GM21723 (cell line): ENCODE results near the gene RAP1A.
A peak's percentile ranks its signal among the peaks of the same experiment; 100 is the strongest.

Experiments
- ATAC-seq: cut with Tn5 transposase; IDR thresholded peaks from one replicate; pipeline ENCODE4 v1.9.1; 2021; ENCODE audit warnings: mild to moderate bottlenecking, moderate library complexity; ENCODE audit not compliant: unreplicated experiment

RAP1A gene

DNA sequence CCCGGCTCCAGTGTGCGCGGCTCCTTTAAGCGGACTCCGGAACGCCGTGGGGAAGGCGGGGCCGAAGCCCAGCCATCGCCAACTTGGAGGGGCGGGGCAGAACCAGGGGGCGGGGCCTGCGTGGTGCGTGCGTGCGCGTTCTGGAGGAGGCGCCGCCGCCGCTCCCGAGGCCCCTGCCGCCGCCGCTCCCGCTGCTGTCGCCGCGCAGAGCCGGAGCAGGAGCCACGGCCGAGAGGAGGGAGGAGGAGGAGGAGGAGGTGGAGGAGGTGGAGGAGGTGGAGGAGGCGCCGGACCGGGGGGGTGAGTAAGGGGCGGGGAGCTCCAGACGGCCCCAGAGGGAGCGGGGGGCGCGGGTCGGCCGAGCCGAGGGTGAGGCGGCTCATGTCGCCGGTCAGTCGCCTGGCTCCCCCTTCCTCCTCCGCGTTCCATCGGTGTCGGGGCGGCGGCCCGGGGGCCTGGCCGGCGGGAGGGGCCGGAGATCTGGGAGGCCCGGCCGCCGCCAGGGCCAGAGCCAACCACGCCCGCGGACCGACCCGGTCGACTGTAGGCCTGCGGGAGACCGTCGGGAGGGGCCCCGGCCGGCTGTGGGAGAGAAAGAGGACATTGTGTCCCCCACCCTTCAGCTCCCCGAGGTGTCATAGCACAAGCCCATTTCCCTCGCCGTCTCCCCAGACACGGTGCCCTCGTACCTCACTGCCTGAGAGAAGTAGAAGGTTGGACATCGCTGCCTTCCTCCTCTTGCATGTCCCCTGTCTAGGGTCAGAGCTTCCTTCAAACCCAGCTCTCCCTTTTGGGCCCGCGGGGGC lies at the start of gene RAP1A:
Gene RAP1A, plus strand, starts transcription at position 155 of the 806 bp plus-strand sequence. CDS start 71,572 bp downstream, outside the sequence.
- peak; percentile 55 for ATAC-seq

DNA sequence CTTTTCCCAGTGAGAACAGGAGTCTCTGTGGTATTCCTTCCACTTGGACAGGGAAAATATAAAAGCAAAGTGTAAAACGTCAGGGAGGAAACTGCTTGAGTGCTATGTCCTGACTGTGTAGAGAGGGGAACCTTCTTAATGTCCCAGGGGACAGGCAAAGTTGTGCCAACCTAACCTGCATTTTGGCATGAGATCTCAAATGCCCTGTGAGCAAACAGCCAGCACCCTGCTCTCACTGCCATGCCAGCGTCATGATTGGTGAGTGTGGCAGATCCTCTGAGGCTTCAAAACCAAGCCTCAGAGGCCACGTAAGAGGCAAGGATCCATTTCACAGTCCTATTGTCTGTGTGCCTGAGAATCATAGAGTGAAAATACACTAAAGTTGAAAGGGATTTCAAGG lies 49.7 kb upstream of the RAP1A start:
- ATAC-seq, result no peak

DNA sequence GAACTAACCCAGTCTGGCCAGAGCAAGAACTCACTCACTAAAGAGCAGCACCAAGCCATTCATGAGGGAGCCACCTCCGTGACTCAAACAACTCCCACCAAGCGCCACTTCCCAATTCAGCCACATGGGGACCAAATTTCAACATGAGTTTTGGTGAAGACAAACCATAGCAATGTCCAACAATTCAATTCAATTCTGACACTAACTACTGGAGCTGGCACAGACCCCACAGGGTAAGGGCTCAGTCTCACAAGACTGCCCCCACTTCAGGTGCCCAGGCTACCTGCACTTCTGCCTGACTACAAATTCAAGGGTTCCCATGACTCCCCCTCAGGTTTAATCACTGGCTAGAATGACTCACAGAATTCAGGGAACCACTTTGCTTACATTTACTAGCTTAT lies 48.8 kb upstream of the RAP1A start:
- no peak for ATAC-seq

DNA sequence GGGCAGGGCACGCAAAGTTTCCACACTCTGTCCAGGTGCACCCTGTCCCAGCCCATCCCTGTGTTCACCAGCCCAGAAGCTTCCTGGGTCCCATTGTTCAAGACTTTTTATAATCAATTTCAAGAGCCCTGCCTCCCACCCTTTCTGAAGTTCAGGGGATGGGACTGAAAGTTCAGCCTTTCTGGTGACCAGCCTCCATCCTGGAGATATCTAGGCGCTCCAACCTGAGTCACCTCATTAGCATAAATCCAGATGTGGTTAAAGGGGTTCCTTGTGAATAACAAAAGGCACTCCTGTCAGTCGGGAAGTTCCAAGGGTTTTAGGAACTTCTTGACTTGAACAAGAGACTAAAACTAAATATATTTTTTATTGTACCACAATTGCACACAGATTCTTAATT lies 48.4 kb upstream of the RAP1A start:
- ATAC-seq, result no peak

DNA sequence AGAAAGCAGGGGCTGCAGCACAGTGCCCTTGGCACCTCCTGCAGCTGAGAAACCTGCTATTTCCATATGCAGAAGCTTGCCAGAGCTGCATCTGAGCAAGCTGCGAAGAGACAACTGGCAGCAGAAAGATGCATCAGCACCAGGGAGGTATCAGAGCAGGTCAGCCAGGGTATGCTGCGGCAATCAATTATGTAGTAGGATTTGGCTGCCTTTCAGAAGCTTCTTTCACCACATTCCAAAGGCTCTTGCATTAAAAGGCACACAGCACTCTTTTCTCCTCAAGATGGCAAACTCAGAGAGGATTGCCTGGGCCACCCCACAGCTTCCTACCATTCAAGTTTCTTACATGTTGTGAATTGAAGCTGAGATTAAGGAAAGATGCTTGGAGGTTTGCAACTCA lies 47.6 kb upstream of the RAP1A start:
- no peak for ATAC-seq

DNA sequence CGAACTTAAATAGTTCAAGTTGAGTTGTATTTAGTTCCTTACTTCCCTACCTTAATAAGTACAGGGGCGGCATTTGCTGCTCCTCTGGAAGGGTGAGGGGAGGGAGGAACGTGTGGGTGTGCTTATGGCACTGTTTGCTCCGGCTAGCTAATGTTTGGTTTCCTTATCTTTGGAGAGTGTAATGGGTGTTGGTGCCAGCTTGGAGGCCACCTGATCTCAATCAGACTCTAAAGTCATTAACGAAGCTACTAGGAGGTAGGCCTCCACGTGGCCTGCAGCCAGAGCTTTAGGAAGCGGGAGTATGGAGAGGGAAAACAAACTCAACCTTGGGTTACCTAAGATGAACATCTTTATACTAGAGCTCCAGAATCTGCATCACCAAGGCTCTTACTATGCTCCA lies 43.0 kb upstream of the RAP1A start:
- ATAC-seq, result no peak

DNA sequence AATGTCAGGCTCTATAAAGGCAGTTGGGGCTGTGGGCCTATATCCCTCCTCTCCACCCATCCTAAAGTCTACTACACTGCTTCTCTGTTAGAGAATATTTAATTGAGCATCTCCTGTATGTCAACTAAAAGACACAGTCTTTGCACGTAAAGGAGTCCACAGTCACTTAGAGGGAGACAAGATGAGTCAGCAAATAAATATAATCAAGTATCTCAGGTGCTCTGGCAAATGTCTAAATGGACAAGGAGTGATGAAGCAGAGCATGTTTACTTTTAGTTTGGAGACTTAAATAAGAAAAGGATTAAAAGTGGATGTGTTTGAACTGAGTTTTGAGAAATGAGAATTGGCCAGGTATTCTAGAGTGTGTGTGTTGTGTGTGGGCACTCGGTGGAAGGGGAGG lies 41.8 kb upstream of the RAP1A start:
- no peak for ATAC-seq

DNA sequence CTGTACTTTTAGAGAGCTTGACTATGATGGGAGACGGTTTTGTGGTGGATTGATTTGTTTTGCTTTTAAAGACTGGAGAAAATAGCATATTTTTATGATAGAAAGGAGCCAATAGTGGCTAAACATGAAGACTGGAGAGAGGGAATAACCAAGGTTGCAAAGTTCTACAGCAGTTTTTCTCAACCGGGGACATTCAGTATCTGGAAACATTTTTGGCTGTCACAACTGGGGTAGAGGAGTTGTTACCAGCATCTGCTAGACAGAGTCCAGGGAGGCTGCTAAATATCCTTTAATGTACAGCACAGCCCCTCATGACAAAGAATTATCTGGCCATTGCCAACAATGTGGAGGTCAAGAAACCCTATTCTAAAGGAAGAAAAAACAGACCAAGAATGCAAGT lies 38.4 kb upstream of the RAP1A start:
- no peak for ATAC-seq

DNA sequence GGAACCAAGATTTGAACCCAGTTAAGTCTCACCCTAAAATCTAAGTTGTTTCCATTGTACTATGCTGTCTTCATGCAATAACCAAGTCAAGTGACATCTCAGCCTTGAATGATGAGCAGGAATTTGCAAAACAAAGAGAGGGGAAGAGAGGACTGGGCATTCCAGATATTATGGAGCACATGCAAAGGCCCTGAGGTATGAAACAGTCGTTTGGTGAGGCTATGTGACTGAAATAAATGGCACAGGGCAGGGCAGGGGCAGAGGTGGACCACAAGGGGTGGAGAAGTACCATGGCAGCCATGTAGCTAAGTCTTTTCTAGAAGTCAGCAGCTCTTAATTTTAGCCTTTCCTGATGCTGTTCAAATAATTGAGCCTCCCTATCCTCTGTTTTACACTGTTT lies 37.6 kb upstream of the RAP1A start:
- no peak for ATAC-seq

DNA sequence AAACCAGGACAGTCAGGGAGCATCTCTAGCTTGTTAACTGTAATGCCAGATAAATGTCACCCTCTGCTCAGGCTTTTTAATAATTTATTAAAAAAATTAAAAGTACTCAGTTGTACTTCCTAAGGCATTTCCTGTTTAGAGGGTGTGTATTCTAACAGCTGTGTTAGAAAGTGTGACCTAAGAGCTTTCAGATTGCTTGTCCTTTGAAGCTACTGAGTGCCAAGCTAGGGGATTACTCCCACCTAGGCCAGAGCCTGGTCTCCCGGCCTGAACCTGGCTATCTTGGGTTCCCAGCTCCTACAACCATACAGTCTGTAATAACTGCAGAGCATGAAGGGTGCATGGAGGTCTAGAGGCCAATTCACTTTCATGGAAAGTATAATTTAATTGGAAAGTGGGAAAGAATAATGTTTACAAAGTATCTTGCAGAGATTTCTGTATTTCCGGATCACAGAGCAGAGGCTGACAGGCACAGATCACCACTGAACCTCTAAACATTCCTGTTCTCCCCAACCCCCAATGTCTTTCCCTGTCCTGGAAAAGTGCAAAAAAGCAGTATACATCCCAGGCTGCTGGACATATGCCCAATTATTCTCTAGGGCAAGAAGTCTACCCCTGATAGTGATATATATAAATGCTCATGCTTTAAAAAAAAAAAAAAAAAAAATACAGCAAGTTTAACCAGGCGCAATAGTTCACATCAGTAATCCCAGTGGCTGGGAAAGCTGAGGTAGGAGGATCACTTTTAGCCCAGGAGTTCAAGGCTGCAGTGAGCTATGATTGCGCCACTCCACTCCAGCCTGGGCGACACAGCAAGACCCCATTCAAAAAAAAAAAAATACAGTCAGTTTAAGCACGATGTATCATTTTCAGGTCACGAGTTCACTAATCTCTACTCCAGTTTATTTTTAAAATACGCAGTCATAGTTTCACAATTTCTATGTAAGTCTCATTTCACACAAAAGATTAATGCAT lies 36.7 kb upstream of the RAP1A start:
- no peak for ATAC-seq

DNA sequence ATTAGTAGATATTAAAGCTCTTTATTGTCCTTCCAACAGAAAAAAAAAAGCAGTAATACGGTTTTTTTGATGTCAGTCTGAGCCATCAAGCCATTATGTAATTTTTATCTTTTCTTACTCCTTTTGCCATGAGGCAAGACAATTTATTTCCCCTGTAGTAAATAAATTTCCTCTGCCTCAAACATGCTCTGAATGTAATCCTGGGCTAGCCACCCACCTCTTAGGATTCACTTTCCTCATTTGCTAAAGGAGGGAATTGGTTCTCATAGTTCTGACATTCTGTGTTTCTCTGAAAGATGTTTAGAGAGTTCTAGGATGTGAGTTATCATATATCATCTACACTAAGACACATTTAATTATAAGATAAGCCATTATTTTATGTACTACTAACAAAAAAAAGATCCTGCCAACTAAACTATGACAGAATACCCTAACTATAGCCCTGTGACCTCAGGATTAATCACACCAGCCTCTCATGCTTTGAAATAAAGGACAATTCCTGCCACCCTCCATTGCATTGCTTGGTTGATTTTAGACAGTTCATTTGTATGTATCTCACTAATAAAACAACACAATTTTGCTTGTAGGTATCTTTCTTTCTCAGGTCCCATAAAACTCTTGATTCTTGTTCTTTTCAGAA lies 34.0 kb upstream of the RAP1A start:
- ATAC-seq, result no peak

DNA sequence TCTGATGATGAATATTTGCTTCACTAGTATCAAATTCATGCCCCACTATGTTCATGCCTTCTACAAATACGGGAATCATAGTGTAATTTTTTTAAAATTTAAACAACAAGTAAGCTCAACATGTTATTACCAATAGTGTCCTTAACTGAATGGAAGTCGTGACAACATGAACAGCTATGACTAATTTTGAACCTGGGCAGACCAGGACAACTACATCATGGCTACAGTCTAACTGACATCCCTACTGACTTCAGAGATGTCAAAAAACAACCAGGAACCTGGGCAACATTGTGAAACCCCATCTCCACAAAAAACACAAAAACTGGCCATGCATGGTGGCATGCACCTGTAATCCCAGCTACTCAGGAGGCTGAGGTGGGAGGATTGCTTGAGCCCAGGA lies 33.5 kb upstream of the RAP1A start:
- ATAC-seq, result no peak

DNA sequence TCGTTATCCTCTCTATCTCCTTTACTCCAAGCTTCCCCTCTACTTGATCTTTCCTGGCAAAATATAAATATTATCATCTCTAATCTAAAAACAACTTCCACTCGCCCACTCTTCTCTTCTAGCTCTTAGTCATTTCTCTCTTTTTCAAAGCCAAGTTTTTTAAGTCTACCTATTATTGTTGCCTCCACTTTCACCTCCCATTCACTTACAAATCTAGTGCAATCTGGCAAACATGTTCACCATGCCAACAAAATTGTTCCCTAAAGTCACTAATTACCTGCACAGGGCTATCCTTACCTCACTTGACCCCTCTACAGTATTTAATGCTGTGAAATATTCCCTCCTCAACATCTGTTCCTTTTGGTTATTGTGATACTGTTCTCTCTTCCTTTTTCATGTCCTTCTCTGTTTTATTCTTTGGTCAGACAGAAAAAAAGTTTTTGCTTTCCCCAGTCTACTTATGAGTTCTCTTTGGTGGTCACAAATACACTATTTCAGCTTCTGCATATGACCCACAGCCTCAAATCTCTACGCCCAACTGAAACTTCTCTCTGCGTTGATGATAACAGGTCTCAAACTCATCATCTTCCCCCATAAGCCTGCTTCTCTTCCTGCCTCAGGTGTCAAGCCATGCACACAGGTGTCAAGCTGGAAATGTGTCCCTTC lies 31.9 kb upstream of the RAP1A start:
- no peak for ATAC-seq

DNA sequence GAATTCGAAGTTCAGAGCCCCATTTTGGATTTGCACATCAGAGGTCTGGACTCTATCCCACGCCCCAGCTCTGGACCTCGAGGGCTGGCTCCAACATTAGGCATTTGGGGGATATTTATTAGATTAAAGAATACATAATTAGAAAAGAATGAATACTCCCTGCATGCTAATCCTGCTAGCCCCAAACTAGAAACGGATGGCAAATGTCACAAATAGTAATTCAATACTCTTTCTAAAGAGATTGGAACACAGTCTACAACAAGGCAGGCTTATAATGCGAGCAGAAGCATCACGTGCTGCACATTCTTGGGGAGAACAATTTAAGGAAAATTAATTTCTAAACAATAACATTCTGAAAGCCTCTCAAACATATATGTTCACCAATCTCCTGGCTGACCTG lies 27.7 kb upstream of the RAP1A start:
- ATAC-seq, result no peak

DNA sequence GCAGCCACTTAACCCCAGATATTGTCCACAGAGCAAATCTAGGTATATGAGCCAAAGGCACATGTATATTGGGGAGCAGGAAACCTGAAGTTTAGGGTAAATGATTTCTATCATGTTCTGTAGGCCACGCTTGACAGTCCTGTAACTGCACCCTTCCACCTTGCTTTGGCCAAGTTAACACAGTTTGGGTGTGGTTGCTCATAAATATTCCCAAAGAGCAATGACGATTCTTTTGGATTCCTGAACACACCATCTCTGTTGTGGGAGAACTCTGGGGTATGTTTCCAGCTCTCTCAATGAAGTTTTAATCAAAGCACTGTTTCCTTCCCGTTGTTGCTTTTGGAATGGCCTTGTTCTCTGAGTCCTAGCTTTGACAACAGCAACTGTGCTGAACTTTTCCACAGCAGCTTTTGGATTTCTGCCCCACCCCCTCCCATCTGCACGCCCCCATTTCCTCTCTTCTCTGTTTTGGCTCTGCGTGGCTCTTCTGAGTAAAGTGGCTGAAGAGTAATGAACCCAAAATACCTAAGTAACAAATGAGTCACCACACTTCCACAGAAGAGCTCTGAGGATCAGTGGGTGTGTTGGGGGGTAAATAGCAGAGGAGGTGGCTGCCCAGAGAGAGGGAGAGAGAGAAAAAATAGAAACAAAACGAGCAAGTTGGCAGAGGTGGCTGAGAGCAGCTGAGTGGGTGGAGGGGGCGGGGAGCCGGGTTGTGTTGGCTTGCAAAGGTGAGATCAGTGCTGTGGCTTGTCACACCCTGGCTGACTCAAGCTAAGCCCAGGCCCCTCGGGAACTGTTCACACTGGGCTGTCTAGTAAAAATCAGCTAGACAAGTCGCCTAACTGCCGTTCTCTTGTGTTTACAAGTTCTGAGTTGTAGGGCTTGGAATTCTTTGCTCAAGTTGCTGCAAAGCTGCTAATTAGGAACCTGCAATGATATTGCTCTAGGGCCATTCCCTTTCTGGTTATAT lies 26.9 kb upstream of the RAP1A start:
- ATAC-seq, result peak; percentile 78

DNA sequence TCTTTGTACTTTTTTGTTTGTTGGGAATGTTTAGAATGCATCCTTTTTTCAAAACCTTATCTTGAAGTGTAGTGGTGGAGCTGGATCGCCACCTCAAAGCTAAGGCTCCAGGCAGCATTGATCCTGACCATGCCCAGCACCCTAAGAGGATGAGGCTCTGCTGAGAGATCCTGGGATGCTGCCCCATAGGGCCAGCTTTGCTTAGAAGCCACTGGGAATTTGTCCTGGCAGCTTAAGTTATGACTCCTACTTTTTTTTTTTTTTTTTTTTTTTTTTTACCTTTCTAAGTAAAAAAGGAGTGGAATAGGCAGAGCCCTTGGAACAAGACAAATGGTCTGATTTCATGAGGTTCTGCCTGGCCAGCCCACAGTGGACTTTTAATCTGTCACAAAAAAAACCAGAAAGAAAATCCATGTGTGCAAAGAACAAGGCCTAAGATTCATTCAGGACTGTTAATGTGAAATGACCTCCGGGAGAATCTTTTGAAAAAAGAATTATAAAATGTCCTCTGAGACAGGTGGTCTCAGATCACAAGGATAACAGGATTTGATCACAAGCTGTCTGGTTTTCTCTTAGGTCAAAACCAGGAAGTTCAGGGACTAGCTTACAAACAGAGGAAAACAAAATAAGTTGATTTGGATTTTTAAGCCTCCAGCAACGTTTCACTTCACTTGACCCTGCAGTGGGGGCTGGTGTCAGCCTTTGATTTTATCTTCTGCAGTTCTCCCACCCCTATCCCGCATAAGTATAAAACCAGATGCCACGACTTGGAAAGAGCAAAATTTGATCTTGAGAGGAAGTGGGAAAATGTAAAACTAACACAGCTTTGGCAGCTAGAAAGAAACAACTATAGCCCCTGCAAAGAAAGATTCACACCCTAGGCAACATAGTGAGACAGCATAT lies 25.9 kb upstream of the RAP1A start:
- ATAC-seq, result no peak

DNA sequence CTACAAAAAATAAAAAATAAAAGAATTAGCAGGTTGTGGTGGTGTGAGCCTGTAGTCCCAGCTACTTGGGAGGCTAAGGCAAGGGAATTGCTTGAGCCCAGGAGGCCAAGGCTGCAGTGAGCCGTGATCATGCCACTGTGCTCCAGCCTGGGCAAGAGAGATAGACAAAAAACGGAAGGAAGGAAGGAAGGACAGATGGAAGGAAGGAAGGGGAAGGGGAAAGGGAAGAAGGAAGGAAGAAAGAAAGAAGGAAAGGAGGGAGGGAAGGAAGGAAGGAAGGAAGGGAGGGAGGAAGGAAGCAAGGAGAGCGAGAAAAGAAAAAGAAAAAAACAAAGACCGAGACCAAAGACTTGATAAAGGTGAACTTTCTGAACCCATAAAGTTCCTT lies 25.3 kb upstream of the RAP1A start:
- ATAC-seq, result no peak

DNA sequence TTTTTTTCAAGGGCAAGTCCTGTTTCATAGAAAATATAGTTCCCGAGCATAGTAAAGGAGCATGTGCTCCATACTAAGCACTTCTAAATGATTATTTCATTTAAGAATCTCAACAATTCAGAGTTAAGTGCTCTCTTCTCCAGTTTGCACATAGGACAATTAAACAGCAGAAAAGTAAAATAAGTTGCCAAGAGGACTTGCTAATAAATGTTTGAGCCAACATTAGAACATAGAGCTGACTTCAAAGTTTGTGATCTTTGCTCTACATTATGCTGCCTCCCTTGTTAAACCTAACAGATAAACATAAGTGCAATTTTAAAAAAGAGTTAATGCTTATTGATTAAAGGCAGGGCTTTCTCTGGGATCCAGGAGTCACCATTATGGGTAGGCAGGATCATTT lies 23.8 kb upstream of the RAP1A start:
- no peak for ATAC-seq

DNA sequence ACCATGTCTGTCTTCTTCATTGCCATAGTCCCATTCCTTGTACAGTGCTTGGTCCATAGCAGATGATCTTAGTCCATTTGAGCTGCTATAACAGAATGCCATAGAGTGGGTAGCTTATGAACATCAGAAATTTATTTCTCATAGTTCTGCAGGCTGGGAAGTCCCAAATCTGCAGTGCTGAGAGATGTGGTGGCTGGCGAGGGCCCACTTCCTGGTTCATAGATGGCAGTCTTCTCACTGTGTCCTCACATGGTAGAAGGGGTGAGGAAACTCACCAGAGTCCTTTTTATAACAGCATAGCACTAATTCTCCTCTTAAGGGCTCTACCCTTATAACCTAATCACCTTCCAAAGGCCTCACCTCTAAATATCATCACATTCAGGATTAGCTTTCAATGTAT lies 23.1 kb upstream of the RAP1A start:
- ATAC-seq, result no peak
